Skeletal muscle cell (primary cell): ENCODE data around the gene RAP1GDS1.
"Not testable (repeated sequence)": the region's sequence is repeated elsewhere in the genome, so short reads cannot be mapped to it uniquely, and the experiment has no call there.

ENCODE experiments used
- DNase-seq: peaks from one replicate; pipeline ENCODE4 v3.0.0-alpha.2; 2010; ENCODE audit warnings: low read depth
- H3K4me3 ChIP-seq: 2 replicates; pipeline ENCODE4 v1.5.1; 2011; ENCODE audit warnings: low read depth, mild to moderate bottlenecking, control low read depth, low read length, moderate library complexity

The RAP1GDS1 gene

DNA sequence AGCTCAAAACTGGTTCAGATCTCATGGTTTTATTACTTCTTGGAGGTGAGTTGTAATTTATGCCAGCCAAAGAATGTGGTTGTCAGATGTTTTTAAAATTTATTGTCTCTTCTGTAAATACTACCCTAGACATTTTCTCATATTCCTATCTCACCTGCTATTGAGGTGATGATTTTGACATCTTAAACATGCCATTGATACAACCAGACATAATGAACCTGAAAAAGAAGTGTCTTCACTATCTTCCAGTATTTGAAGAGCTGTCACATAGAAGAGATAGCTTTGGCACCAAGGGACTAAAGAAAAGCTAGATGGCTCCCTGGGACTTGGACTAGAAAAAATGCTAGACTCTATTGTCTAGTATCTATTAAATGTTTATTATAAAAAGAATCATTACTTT, 155.7 kb downstream of the RAP1GDS1 start:
- DNase-seq, result no peak
- H3K4me3 ChIP-seq, result no peak overlapping the region

DNA sequence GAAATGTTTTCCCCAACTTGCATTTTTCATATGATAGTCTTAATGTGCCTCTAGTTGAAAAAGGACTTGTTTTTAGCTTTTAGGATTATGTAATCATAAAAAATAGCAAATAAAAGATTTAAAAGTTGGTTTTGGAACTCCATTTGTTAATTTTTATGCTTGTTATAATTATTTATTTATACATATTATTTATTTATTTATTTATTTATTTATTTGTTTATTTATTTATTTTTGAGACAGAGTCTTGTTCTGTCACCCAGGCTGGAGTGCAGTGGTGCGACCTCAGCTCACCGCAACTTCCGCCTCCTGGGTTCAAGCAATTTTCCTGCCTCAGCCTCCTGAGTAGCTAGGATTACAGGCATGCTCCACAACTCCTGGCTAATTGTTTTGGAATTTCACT, 159.0 kb downstream of the RAP1GDS1 start:
- DNase-seq, H3K4me3 ChIP-seq: not testable (repeated sequence)

- H3K4me3 ChIP-seq, result no peak overlapping the region
- DNase-seq, result peak; percentile 66
Observed at GRCh38 chr4:98421111-98421510, 159.9 kb downstream of the RAP1GDS1 start.

DNA sequence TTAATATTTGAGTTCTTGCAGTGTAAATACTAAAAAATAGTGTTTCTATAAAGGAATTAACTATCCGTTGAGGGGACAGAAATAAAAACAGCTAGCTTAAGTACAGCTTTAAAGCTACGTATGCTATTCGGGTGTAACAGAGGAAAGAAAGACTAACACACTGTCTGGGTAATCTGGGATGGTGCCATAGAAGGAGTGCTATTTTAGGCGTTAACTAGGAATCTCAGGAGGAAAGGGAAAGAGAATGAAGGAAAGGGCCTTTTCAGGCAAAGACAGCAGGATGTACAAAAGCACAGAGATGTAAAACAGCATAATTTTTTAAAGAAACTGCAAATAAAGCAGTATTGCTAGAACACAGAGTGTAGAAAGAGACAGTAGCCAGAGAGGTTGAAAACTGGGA, 161.8 kb downstream of the RAP1GDS1 start:
- H3K4me3 ChIP-seq, result no peak overlapping the region
- DNase-seq, result no peak

DNA sequence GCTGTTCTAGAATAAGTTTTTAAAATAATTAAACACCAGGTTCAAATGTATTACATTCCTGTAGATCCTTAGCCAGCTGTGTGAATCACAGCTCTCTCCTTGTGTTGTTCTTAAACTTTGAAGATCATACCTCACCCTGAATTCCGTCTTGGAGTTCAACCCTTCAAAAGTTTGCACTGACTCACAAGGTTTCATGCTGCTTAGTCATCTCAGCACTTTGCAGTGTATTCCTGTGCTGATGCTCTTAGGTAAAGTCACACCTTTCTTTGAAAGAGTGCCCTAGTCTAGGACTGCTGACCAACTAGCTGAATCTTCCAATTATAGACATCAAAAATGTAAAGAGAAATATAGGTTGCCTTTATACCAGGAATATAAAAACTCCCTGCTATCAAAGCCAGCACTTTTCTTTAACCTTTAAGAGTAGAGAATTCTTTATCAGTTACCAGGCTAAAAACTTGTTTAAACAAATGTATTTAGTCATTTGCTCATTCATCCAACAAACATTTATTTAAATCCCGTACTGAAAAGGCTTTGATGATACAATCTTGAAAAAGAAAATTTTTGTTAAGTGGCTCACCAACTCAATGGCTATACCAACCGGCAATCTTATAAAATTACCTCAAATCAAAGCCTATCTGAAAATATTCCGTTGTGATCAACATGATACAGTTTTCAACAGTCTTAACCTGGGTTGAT, 169.7 kb downstream of the RAP1GDS1 start:
- peak; percentile 60 for DNase-seq
- H3K4me3 ChIP-seq, result no peak overlapping the region

- DNase-seq, result no peak
- H3K4me3 ChIP-seq, result no peak overlapping the region
Observed at GRCh38 chr4:98433691-98434090, 172.5 kb downstream of the RAP1GDS1 start.

- no peak for DNase-seq
- H3K4me3 ChIP-seq, result no peak overlapping the region
Observed at GRCh38 chr4:98434816-98435215, 173.6 kb downstream of the RAP1GDS1 start.

DNA sequence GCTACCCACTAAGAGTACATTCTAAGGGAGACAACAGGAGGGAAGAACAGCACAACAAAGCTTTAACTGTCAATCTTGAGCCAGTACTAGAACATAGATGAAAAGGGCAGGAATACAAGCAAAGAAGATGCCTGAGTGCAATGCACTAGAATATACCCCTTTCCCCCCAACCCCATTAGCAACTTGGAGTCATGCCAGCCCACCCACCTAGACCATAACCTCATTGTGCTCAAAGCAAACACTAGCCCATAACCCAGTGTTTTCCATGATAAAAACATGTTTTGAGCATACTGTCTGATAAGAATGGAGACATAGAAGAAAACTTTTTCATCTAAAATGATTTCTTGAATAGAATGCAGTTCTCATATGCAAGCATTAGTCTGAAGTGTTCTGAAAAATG, 183.2 kb downstream of the RAP1GDS1 start:
- H3K4me3 ChIP-seq, result no peak overlapping the region
- DNase-seq, result no peak

DNA sequence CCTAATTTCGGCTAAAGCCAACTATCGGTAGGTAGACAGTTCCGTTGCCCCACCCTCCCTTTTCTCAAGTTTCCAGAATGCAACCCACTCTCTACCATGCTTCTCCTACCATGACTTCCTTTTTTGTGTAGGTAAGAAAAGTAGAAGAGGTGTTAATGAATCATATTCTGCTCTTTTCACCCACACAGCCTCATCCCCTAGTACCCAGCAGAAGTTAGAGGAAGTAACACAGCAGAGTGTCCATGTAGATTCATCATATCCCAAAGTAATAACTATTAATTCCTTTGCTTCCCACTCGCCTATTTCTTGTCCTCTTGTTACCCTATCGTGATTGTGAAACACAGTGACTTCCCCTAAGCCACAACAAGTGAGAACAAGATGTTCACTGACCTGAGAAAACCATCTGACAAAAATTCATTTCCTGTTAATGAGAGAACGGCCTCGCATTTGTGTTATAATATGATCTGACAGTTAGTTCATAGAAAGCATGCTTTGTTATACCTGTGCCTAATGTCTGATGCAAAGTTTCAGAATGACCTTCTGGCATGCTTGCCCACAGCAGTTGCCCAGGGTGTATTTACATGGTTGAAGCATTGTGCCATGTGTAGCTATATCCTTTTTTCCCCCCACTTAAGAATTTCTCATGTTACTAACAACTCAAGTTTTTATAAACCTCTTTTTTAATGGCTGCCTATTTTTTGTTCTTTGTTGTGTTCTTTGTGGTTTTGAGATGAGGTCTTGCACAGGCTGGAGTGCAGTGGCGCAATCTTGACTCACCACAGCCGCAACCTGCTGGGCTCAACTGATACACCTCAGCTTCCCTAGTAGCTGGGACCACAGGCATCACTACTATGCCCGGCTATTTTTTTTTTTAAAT, 185.6 kb downstream of the RAP1GDS1 start:
- peak; percentile 77 for DNase-seq

GRCh38 chr4:98447648-98448047, 186.5 kb downstream of the RAP1GDS1 start:
- DNase-seq, result no peak
- no peak overlapping the region for H3K4me3 ChIP-seq

More for the DNA sequence above, 185.6 kb downstream of the RAP1GDS1 start:
- no peak overlapping the region for H3K4me3 ChIP-seq

DNA sequence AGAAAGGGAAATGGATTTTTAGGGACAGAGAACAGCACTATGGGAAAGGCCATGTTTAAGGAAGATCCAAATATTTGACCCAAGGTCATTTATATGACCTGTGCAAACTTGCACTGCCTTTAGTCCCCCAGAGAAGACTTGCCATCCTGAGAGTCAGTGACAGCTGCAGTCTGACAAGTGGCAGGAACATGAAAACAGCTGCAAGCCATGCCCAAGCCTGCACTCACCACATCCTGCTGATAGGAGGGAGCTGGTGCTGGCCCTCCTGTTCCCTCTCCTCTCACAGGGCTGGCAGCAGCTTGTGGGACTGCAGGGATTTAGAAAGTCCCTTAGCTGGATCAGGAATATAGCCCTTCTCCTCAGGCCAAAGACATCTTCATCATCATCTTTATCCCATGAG, 187.7 kb downstream of the RAP1GDS1 start:
- peak; percentile 55 for DNase-seq
- H3K4me3 ChIP-seq, result no peak overlapping the region

- no peak for DNase-seq
Observed at GRCh38 chr4:98452091-98452490, 190.9 kb downstream of the RAP1GDS1 start.

GRCh38 chr4:98457422-98457821, 196.2 kb downstream of the RAP1GDS1 start:
- DNase-seq, H3K4me3 ChIP-seq: not testable (repeated sequence)

More at GRCh38 chr4:98452091-98452490, 190.9 kb downstream of the RAP1GDS1 start:
- H3K4me3 ChIP-seq, result no peak overlapping the region

- DNase-seq, H3K4me3 ChIP-seq: not testable (repeated sequence)
Observed at GRCh38 chr4:98461121-98461865, 200.1 kb downstream of the RAP1GDS1 start.

DNA sequence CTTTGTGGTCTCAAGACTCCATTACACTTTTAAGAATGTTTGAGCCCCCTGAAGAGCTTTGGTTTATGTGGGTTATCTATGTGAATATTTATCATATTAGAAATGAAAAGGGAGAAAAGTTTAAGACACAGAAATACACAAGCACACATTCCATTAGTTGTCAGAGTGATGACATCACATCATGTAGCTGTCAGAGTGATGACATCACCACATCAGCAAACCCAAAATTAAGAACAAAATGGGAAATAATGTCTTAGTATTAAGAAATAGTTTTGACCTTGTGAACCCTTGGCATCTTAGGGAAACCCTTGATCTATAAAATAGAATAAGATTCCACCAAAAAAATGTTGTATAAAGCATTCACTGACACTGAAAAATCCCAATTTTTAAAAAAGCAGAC, 201.3 kb downstream of the RAP1GDS1 start:
- DNase-seq, result no peak
- no peak overlapping the region for H3K4me3 ChIP-seq

DNA sequence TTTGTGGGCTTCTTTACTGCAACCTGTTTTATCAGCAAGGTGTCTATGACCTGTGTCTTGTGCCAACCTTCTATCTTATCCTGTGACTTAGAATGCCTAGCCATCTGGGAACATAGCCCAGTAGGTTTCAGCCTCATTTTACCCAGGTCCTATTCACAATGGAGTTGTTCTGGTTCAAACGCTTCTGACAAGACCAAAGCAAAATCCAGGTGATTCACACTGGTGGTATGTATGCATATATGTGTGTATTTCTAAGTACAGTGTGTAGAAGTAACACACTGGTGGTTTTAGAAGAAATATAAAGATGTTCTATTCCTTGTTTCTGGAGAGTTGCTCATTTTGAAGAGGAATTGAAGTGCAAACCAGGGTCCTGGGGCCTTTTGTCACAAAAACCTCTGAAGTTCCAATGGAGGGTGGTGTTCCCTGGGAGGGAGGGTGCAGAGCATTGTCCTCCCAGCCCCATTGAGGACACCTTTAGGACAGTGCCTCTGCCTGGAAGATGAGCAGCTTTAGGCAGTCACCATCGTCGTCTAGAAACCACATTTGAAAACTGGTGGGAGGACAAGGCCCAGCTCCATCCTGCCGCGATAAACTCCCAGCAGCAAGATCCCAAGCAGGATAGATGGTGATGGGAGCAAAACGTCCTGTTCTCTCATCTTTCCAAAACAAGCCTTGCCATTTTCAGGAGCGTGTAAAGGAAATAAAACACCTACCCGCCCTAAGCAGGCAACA, 205.8 kb downstream of the RAP1GDS1 start:
- DNase-seq, result no peak
- no peak overlapping the region for H3K4me3 ChIP-seq

- peak; percentile 81 for DNase-seq
- peak overlapping the region; percentile 36 for H3K4me3 ChIP-seq
Observed at GRCh38 chr4:98467627-98468072, 206.5 kb downstream of the RAP1GDS1 start.

DNA sequence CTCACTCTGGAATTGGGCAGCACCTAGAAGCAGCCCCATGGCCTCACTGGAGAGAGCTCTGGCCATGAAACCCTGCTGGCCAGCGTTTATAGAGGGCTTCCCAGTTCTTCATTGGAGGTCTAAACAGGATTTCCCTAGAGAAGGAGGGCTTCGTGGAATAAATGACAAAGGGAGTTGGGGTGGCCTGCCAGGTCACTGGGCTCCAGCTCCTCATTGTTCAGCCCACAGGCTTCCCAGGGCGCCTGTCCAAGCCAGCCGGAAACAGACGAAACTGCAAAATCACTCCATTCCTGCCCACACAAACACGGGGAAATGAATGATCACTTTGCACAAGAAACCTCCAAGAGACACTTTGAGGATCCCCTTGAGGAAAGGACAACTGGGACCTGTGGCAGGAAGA, 207.5 kb downstream of the RAP1GDS1 start:
- no peak for DNase-seq
- H3K4me3 ChIP-seq, result no peak overlapping the region

DNA sequence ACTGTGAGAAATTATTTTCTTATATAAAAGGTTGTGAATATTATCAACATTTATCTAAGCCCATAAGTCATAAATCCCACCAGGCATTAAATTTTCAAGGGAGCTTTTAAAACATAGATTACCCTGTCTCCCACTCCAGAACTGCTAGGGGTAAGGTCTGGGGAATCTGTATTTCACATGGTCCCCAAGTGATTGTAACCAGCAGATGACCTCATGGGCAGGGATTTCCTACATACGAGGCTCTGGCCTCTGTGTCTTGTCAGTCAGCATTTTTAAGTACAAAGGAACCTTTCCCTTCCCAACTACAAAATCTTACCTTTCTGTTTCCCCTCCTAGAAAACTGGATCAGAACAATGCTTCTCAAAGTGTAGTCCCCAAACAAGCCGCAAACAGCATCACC, 208.6 kb downstream of the RAP1GDS1 start:
- no peak for DNase-seq
- no peak overlapping the region for H3K4me3 ChIP-seq
